ENCODE data around the gene B3GALT6.
"Not testable (repeated sequence)": the region's sequence is repeated elsewhere in the genome, so short reads cannot be mapped to it uniquely, and the experiment has no call there.

B3GALT6 gene

GRCh38 chr1:1246577-1247340 is 14.7 kb downstream of the B3GALT6 start, which contains the start of gene C1QTNF12:
C1QTNF12 (minus strand) TSS chr1:1246722; CDS start chr1:1246690, 32 bp downstream.
- peak; percentile 22 for DNase-seq

- no peak for DNase-seq
These were observed 15.4 kb downstream of the B3GALT6 start for GRCh38 chr1:1247341-1247913.

GRCh38 chr1:1248009-1248913 is 16.2 kb downstream of the B3GALT6 start:
- DNase-seq: not testable (repeated sequence)

GRCh38 chr1:1250786-1251284 is 18.8 kb downstream of the B3GALT6 start:
- DNase-seq: no peak

- DNase-seq: no peak
These were observed 21.3 kb downstream of the B3GALT6 start for GRCh38 chr1:1253314-1253713.

GRCh38 chr1:1253972-1254666 is 22.1 kb downstream of the B3GALT6 start:
- DNase-seq: no peak

GRCh38 chr1:1254667-1254998 is 22.6 kb downstream of the B3GALT6 start:
- no peak for DNase-seq

GRCh38 chr1:1255078-1255477 is 23.0 kb downstream of the B3GALT6 start:
- no peak for DNase-seq

- no peak for DNase-seq
These were observed 23.6 kb downstream of the B3GALT6 start for GRCh38 chr1:1255611-1256010.

GRCh38 chr1:1256956-1257871 is 25.2 kb downstream of the B3GALT6 start:
- DNase-seq: no peak

GRCh38 chr1:1259119-1259488 is 27.1 kb downstream of the B3GALT6 start:
- DNase-seq: no peak

GRCh38 chr1:1259540-1259939 is 27.5 kb downstream of the B3GALT6 start:
- no peak for DNase-seq

- no peak for DNase-seq
These were observed 28.0 kb downstream of the B3GALT6 start for GRCh38 chr1:1259951-1260600.

GRCh38 chr1:1260843-1261560 is 29.0 kb downstream of the B3GALT6 start:
- no peak for DNase-seq

GRCh38 chr1:1262071-1262470 is 30.0 kb downstream of the B3GALT6 start:
- no peak for DNase-seq

GRCh38 chr1:1262758-1263157 is 30.7 kb downstream of the B3GALT6 start:
- no peak for DNase-seq

GRCh38 chr1:1264026-1264425 is 32.0 kb downstream of the B3GALT6 start:
- DNase-seq: no peak

- no peak for DNase-seq
These were observed 32.8 kb downstream of the B3GALT6 start for GRCh38 chr1:1264868-1265272.

- DNase-seq: no peak
These were observed 35.6 kb downstream of the B3GALT6 start for GRCh38 chr1:1267488-1268283.

- no peak for DNase-seq
These were observed 36.2 kb downstream of the B3GALT6 start for GRCh38 chr1:1268284-1268682.

Measured in eye (tissue), 1 donor.